ENCODE results near the gene OR2L5. TPM values are rescaled to one million over a fixed set of nuclear protein-coding genes. Genes with fewer than 3 reads are reported as not detected.

Gene OR2L5
- total RNA-seq, 1 donor from 2014 or later: not detected

DNA sequence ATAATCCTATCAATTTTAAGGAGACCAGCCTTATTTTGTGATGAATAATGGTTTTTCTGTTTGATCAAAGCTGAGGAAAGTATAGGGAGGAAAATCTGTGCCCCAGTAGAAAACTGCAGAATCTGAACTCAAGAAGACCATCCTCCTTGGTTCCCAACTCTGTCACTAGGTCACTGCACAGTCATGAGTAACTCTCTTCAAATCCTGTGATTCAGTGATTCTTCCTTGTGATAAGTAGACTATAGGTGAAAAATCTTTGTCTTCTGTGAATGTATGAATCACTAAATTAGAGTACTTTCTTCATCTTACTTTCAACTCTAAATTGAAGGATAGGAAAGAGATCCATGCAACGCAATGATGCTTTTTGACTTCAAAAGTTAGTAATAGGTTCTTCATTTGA is 13.3 kb upstream of the OR2L5 start:
- TF ChIP-seq CTCF (IDR thresholded peaks at IDR 0.05; ENCODE audit: insufficient read depth, low read length, poor library complexity, severe bottlenecking): no peak
- Histone ChIP-seq H3K27me3 (ENCODE audit: control insufficient read depth, insufficient read depth, low read length) (no peaks in the 10 kb centered on the region), H3K36me3 (ENCODE audit: control insufficient read depth, insufficient read depth, low read length) (no peaks in the 10 kb centered on the region), H3K4me3 (ENCODE audit: low read depth, low read length) (no peak overlapping the region)
- no peak for DNase-seq (ENCODE audit: low read depth)

GRCh38 chr1:248007778-248008177 is 5.7 kb upstream of the OR2L5 start:
- no peaks in the 10 kb centered on the region for H3K27me3 ChIP-seq (ENCODE audit: control insufficient read depth, insufficient read depth, low read length)
- TF ChIP-seq CTCF (IDR thresholded peaks at IDR 0.05; ENCODE audit: insufficient read depth, low read length, poor library complexity, severe bottlenecking): no peak
- no peaks in the 10 kb centered on the region for H3K36me3 ChIP-seq (ENCODE audit: control insufficient read depth, insufficient read depth, low read length)
- H3K4me3 ChIP-seq (ENCODE audit: low read depth, low read length): no peak overlapping the region
- DNase-seq (ENCODE audit: low read depth): no peak

- DNase-seq (ENCODE audit: low read depth): no peak
- H3K4me3 ChIP-seq (ENCODE audit: low read depth, low read length): no peak overlapping the region
- no peaks in the 10 kb centered on the region for H3K36me3 ChIP-seq (ENCODE audit: control insufficient read depth, insufficient read depth, low read length)
- no peaks in the 10 kb centered on the region for H3K27me3 ChIP-seq (ENCODE audit: control insufficient read depth, insufficient read depth, low read length)
- no peak for TF ChIP-seq CTCF (IDR thresholded peaks at IDR 0.05; ENCODE audit: insufficient read depth, low read length, poor library complexity, severe bottlenecking)
Observed at GRCh38 chr1:248009681-248010080, 3.8 kb upstream of the OR2L5 start.

- no peak for TF ChIP-seq CTCF (IDR thresholded peaks at IDR 0.05; ENCODE audit: insufficient read depth, low read length, poor library complexity, severe bottlenecking)
- no peak for DNase-seq (ENCODE audit: low read depth)
- H3K27me3 ChIP-seq (ENCODE audit: control insufficient read depth, insufficient read depth, low read length): no peaks in the 10 kb centered on the region
- H3K36me3 ChIP-seq (ENCODE audit: control insufficient read depth, insufficient read depth, low read length): no peaks in the 10 kb centered on the region
- no peak overlapping the region for H3K4me3 ChIP-seq (ENCODE audit: low read depth, low read length)
Observed at GRCh38 chr1:248015803-248016202, 2.3 kb downstream of the OR2L5 start.

- no peak for DNase-seq (ENCODE audit: low read depth)
- no peak for TF ChIP-seq CTCF (IDR thresholded peaks at IDR 0.05; ENCODE audit: insufficient read depth, low read length, poor library complexity, severe bottlenecking)
Observed at GRCh38 chr1:248029770-248030169, 16.3 kb downstream of the OR2L5 start, which contains the start of gene OR2L2. Gene OR2L2 (plus strand): TSS chr1:248030070. CDS start chr1:248038268, 8,198 bp downstream.

DNA sequence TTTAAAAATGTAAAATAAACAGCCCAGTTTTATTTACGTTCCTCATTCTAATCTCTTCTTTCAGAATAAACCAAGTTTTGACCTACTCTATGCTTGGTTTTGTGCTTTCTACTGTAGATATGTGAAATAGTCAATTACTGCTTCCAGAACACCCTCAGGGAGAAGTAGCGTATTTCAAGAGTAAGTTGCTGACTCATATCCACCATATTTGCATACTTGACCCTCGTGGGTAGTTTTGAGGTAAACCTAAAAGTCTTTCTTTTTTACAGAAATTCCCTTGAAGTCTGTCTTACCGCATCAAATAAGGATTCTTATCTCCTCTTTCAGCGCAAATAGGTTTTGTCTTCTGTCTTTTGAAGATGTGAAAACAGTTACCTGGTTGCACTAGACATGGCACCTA is 31.7 kb downstream of the OR2L5 start:
- H3K36me3 ChIP-seq (ENCODE audit: control insufficient read depth, insufficient read depth, low read length): no peaks in the 10 kb centered on the region
- H3K27me3 ChIP-seq (ENCODE audit: control insufficient read depth, insufficient read depth, low read length): no peaks in the 10 kb centered on the region
- H3K4me3 ChIP-seq (ENCODE audit: low read depth, low read length): no peak overlapping the region
- no peak for TF ChIP-seq CTCF (IDR thresholded peaks at IDR 0.05; ENCODE audit: insufficient read depth, low read length, poor library complexity, severe bottlenecking)
- DNase-seq (ENCODE audit: low read depth): no peak

More at GRCh38 chr1:248029770-248030169, 16.3 kb downstream of the OR2L5 start, which contains the start of gene OR2L2:
- Histone ChIP-seq H3K36me3 (ENCODE audit: control insufficient read depth, insufficient read depth, low read length) (no peaks in the 10 kb centered on the region), H3K27me3 (ENCODE audit: control insufficient read depth, insufficient read depth, low read length) (no peaks in the 10 kb centered on the region), H3K4me3 (ENCODE audit: low read depth, low read length) (no peak within 1 kb of the TSS)
